Right renal pelvis (tissue), 4 donors: ENCODE measurements around the gene INPP5A. TPM values are rescaled to one million over a fixed set of nuclear protein-coding genes. Genes with fewer than 3 reads are reported as not detected.
"Not testable (repeated sequence)": the region's sequence is repeated elsewhere in the genome, so short reads cannot be mapped to it uniquely, and the experiment has no call there.

ENCODE experiments used
- DNase-seq, 4 donors: peaks; one replicate each; pipeline ENCODE4 v3.0.0-alpha.2; 2013; ENCODE audit warnings: low read depth in 4 of 4, low spot score in 3 of 4, missing footprints in 1 of 4
- polyA plus RNA-seq, 4 donors: library from polyadenylated mRNA; unstranded; fragments of 120-200 nt; gene quantifications; one replicate each; pipeline ENCODE4 v1.2.1, GENCODE V29; 2013; ENCODE audit not compliant: insufficient read length in 4 of 4

Gene INPP5A, protein sequence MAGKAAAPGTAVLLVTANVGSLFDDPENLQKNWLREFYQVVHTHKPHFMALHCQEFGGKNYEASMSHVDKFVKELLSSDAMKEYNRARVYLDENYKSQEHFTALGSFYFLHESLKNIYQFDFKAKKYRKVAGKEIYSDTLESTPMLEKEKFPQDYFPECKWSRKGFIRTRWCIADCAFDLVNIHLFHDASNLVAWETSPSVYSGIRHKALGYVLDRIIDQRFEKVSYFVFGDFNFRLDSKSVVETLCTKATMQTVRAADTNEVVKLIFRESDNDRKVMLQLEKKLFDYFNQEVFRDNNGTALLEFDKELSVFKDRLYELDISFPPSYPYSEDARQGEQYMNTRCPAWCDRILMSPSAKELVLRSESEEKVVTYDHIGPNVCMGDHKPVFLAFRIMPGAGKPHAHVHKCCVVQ
- 10 to 100 TPM; 32.2 to 39.1 (median 36.2) TPM for polyA plus RNA-seq

DNA sequence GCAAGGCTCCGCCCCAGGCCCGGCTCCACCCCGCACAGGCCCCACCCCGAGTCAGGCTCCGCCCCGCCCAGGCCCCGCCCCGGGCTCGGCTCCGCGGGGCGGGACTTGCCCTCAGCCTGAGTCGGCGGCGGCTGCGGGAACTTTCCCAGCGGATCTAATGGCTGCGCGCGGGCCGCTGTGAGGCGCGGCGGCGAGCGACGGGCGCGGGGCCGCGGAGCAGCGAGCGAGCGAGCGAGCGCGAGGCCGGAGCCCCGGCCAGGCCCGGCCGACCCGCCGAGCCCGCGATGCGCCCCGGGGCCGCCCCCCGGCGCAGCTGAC, at the start of gene INPP5A:
Gene INPP5A (plus strand): TSS at position 104 of the 318 bp plus-strand sequence. CDS start 310 bp downstream, outside the sequence.
- no peak for DNase-seq

DNA sequence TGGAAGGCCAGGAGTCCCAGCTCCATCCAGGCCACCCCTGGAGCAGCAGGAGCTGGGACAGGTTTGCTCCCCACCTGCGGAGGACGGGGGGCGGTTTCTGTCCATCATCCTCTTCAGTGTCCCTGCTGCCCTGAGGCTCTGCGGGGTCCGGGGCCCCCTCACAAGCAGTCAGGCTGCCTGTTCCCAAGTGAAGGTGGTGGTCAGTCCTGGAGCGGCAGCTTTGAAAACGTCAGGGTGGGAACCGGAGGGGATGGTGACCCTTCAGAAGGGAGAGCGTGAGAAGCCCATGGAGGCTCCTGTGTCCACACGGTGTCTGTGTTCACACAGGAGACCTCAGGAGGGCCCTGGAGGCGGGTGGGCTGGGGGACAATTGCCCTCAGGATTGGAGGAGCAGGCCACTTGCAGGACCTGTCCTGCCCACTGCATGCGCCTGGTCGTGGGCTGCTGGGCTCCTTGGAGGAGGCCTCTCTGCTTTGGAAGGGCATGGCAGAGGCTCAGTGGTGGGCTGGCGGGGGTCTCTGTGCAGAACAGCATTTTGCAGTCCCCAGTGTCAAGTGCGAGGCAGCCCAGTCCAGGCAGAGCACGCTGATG, 49.3 kb upstream of the INPP5A start:
- DNase-seq: no peak

DNA sequence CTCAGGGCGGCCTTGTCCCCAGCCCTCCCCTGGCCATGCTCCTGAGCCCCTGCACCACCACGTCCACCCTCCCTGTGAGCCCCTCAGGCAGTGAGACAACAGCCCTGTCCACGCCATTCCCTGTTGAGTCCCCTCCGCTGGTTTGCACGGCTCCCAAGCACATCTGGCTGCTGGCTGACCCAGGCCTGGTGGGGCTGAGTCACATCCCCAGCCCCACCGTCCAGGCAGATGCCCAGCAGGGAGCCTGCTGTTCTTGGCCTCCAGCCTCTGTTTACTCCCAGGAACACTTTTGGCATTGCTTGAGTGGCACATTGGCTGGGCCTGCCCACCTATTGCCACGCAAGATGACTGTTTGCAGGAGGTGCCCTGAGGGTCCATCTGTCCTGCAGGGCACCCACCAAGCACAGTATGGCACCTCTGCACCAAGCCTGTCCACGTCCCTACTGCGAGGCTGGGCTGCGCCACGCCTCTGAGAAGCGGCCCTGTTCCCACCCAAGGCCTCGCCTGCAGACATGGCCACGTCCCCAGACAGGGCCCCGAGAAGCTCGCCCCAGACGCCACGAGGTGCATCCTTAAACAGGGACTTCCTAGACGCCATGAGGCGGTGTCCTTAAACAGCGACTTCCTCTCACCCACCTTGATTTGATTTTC, 48.4 kb upstream of the INPP5A start:
- no peak for DNase-seq

DNA sequence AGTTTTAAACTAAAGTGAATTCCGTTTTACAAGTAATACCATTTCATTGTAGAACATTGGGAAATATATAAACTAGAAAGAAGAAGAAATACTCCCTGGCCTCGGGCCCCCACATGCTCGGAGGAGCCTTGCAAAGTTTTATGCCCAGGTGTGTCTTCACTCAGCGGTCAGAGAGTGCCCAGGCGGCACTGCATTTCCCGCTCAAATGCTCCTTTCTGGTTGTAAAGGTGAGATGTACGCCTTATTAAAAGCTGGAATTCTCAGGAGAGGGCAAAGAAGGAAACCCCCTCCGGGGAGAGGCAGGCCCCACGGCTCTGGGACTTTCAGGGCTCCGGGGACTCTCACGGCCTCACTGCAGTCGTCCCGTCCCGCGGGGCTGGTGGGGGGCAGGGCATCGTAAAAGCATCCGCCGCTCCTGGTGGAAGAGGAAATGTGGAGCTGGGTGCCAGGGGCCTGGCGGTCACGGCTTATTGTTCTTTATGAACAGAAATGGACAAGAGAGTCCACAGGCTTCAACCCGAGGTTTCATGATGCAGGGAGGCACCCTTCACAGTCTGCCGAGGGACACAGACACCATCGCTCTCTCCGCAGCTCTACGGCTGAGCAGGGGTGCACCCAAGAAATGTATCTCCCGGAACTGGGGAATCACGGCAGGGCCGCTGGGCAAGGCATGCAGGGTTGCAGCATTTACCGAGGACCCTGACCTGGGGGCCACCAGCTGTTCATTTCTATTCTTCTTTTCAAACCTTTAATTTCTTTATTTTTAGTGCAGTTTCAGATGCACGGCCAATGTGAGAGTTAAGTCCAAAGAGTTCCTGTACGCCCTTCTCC, 47.7 kb upstream of the INPP5A start:
- no peak for DNase-seq

DNA sequence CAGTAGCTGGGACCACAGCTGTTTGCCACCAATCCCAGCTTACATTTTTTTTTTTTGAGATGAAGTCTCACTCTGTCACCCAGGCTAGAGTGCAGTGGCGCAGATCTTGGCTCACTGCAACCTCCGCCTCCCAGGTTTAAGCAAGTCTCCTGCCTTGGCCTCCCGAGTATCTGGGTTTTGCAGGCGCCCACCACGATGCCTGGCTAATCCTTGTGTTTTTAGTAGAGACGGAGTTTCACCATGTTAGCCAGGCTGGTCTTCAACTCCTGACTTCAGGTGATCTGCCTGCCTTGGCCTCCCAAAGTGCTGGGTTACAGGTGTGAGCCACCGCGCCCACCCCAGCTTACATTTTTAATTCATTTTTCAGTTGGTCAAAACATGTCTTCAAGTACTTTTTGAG, 46.1 kb upstream of the INPP5A start:
- DNase-seq: not testable (repeated sequence)

DNA sequence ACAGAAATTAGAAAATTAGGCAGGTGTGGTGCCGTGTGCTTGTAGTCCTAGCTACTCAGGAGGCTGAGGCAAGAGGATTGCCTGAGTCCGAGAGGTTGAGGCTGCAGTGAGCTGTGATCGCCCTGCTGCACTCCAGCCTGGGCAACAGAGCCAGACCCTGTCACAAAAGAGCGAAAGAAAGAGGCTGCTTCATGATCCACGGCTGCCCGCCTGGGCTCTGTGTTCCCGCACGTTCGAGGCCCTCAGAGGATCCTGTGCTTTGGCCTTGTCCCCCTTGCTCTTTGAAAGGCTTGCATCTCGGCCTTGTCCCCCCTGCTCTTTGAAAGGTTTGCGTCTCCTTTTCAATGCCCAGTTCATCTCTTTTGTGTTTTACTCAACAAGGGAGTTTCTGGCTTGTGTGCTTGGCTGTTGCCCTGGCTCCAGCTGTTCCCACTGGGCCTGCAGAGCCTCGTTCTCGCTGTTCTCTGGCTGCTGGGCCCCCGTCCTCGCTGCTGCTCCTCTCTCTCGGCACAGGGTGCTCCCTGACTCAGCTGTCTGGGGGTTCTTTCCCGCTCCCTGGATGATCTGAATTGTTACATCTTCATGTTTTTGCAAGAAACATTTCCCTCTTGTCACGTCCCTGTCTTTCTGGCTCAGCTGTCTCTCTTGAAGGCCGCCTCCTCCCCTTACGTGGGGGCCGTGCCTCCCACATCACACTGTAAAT, 45.1 kb upstream of the INPP5A start:
- no peak for DNase-seq

DNA sequence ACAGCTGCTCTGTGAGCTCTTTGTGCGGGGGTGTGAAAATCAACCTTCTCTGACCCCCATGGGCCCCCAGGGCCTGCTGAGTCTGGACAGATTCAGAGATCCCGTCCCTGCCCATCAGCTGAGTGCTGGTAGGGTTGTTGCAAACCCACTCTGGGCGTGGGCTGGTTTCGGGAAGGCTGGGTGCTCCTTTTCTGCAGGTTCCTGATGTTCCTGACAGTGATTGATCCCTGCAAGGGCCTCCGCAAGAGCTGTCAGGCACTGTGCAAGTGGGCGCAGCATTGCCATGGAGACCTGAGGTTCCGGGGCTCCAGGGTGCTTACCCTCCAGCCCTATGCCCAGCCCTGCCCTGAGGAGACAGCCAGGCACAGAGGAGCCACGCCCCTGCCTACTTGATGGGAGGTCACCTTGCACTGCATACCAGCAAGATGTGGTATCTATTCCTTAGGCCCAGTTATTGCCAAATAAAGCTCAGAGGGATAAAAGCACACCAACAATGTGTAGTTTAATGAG, 44.3 kb upstream of the INPP5A start:
- no peak for DNase-seq

DNA sequence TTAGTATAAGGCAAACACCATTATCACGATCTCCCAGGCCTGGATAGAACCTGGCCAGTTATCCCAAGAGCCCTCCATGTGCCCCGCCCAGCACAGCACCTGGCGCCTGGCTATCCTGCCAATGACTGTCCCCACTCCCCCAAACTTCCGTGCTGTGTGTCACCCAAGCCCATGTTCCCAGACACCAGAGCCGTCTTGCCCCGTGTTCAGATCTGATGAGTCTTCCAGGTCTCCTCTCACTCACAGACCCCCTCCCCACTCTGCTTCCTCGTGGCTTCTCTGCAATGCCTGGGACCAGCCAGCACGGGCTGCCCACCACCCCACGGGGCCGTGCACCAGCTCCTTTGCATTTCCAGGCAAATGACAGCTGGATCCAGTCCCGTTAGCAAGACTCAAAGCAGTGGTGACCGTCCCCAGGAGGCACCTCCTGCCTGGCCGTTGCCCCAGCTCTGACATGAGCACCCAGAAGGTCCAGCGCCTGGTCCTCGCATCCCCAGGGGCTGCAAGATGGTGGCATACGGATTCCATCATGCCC, 43.8 kb upstream of the INPP5A start:
- DNase-seq: no peak

DNA sequence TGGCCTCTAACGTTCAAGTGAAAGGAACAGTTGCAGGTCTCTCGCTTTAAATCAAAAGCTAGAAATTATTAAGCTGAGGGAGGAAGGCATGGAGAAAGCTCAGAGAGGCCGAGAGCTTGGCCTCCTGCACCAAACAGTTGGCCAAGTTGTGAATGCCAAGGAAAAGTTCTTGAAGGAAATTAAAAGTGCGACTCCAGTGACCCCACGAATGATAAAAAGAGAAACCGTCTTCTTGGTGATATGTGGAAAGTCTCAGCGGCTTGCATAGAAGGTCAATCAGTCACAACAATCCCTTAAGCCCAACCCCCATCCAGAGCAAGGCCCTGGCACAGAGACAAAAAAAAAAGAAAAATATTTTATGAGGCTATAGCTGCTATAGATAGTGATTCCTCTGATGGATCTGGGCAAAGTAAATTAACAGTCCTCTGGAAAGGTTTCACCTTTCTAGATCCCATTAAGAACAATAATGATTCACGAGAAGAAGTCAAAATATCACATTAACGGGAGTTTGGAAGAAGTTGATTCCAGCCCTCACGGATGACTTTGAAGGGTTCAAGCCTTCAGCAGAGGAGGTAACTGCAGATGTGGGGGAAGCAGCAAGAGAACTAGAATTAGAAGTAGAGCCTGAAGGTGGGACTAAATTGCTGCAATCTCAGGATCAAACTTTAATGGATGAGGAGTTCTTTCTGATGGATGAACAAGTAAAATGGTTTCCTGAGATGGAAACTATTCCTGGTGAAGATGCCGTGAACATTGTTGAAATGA, 42.5 kb upstream of the INPP5A start:
- no peak for DNase-seq

DNA sequence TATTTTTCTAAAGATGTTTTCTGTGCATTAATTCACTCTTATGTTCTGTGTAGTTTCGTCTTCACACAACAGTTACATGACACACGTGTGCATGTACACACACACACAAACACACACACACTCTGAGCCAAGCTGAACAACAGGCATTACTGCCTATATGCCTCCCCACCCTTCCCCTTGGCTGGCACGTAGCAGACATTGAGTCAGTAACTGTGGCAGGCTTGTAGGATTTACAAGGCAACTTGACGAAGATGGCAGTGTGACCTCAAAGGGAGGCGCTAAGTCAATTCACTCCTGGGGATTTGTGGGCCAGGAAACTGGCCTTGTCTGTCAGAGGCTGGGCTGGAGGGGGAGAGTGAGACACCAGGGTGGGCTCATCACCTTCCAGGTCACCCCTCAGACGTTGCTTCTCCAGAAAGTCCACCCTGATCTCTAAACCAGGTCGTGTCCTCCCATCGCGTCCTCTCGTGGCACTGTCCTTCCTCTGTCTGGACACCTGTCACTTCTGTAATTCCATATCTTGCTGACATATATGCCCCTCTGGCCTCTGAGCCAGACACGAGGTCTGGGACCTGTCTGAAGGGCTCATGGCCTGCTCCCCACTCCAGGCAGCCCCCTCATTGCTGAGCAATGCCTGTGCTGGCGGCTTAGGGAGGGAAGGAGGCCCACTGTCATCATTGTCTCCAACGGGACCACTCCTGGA, 41.1 kb upstream of the INPP5A start:
- DNase-seq: no peak

DNA sequence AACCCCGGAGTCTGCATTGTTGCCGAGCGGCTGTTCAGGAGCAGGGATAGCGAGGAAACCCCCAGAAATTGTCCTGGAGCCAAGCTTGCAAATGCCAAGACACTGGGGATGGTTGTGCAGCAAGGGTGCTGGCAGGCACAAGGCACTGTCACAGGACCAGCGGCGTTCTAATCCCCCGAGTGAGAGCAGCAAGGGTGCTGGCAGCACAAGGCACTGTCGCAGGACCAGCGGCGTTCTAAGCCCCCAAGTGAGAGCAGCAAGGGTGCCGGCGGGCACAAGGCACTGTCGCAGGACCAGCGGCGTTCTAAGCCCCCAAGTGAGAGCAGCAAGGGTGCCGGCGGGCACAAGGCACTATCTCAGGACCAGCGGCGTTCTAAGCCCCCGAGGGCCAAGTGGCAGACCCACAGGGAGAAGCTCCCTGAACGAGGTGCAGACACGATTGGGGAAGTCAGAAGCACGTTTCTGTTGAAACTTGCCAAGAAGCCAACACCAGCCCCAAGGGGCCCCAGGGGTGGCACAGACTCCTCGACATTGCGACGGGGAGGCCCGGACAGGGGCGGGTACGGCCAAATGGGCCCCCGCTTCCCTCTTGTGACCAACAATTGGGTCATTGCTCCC, 40.4 kb upstream of the INPP5A start:
- no peak for DNase-seq

DNA sequence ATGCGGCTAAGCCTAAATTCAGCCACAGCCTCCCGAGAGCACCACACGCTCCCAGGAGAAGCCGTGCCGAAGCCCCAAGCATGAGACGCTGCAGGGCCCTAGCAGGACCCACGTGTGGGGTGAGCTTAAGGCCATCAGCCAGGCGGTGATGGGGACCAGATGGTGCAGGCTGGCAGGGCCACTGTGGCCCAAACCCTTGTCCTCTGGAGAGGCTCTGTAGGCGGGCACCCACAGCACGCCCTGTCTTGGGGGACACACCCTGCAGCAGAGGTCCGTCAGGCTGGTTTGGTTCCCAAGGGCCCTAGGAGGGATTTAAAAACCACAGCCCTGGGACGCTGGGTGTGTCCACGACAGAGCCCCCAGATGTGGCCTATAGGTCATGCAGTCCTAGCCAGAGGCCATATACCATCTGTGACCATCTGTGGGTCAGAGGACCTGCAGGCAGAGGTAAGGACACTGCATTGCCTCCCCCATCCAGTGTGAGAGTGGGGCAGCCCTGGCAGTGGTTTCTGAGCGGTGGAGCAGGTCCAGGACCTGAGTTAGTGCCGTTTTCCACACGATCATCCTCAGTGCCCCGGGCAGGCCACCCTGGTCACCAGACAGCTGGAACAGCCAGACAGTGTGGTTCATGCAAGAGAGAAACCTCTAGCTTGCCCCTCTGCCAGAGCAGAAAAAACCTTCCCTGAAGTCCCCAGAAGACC, 39.6 kb upstream of the INPP5A start:
- no peak for DNase-seq

DNA sequence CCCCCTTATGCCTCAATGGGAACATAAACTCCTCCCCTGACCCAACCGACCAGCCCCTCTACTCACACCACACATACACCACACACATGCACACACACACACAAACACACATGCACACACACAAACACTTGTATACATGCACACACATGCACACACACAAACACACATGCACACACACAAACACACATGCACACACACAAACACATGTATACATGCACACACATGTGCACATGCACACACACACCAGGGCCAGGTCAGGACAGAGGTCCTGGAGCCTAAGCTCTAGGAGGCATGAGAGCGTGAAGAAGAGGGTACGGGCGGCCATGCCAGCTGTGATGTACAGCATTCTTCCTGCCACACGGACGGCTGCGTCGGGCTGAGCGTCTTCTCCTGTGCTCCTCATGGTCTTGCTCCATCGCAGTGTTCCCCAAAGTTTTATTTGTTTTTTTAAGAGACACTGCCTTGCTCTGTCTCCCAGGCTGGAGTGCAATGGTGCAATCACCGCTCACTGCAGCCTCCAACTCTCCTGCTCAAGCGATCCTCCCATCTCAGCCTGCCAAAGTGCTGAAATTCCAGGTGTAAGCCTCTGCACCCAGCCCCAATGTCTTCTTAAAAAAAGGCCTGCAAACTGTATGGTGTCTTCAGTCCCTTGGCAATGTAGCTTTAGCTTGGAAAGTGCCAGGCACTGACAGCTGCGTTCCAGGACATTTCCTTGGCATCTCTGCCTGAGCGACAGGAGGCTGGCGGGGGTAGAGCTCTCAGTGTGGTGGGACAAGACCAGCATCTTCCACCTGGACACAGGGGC, 38.8 kb upstream of the INPP5A start:
- no peak for DNase-seq

DNA sequence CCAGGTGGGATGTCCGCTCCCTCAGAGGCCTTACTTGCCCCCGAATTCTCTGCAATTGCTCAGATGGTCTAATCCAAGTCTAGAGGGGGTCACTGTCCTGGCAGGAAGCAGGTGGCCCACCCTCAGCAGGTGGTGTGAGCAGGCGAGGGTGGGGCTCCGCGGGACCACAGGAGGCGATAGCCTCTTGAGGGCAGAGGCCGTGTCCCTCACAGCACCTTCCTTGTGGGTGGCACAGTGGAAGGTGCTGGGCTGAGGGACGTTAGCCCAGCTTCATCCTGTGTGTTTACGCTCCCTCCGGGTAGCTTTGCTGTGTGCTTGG, 38.3 kb upstream of the INPP5A start:
- no peak for DNase-seq

DNA sequence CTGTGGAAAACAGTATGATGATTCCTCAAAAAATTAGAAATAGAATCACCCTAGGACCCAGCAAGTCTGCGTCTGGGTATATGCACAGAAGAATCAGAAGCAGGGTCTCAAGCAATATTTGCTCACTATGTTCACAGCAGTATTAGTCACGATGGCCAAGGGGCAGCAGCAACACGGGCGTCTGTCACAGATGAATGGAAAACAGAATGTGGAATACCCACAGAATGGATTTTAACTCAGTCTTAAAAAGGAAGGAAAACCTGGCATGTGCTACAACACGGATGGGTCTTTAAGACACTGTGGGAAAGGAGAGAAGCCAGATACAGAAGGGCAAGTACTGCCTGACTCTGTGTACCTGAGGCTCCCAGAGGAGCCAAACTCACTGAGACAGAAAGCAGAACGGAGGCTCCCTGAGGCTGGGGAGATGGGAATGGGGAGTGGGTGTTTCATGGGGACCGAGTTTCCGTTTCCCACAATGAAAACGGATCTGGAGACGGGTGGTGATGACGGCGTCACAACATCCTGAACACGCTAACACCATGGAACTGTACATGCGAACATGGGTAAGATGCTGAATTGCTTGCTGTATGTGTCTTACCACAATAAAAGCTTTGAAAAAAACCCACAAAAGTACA, 36.7 kb upstream of the INPP5A start:
- no peak for DNase-seq

DNA sequence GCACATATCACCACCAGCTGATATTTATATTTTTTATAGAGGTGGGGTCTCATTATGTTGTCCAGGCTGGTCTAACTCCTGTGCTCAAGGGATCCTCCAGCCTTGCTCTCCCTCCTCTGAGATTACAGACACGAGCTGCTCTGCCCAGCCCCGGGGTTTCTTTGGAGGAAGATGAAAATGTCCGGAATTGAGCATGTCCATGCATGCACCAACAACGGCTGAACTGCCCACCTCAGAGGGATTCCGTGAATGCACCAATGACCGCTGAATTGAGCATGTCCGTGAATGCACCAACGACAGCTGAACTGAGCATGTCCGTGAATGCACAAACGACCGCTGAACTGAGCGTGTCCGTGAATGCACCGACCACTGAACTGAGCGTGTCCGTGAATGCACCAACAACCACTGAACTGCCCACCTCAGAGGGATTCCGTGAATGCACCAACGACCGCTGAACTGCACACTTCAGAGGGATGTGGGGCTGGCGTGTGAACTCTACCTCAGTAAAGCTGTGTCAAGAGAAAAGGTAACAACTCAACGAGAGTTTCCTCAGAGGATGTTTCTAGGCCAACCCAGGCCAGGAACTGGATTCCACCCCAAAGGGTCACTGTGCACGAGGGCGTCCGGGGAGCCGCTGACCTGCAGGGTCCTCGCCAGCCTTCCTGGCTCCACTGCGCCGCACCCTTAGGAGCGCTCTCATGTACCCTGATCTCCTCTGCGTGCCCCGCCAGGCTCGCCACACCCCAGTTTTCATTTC, 34.9 kb upstream of the INPP5A start:
- DNase-seq: no peak
